ENCODE data around the gene SLC6A16.
"Not testable (repeated sequence)": the region's sequence is repeated elsewhere in the genome, so short reads cannot be mapped to it uniquely, and the experiment has no call there.

The SLC6A16 gene

GRCh38 chr19:49331187-49331586, 6.2 kb upstream of the SLC6A16 start:
- Mint-ChIP-seq H3K27ac (peak overlapping the region; percentile 77), H3K9me3 (peaks cover 9 to 11% of the 10 kb centered on the region in 2 donors), H3K36me3 (peaks cover 20 to 36% of the 10 kb centered on the region in 2 donors), H3K4me3 (peak overlapping the region; percentile 35 to 37), H3K4me1 (peaks cover 57 to 91% of the 10 kb centered on the region in 2 donors)
- not testable (repeated sequence) for ATAC-seq (replicated peaks); H3K27me3 Mint-ChIP-seq; DNase-seq

GRCh38 chr19:49328741-49329140, 3.8 kb upstream of the SLC6A16 start:
- Mint-ChIP-seq H3K36me3 (peaks cover 25 to 32% of the 10 kb centered on the region in 2 donors), H3K4me1 (peaks cover 52 to 89% of the 10 kb centered on the region in 2 donors), H3K9me3 (peaks cover 8 to 9% of the 10 kb centered on the region in 2 donors), H3K27me3 (no peaks in the 10 kb centered on the region), H3K4me3 (peak overlapping the region; percentile 31 to 37), H3K27ac (peak overlapping the region; percentile 86)
- no peak for ATAC-seq (replicated peaks)
- DNase-seq: no peak

GRCh38 chr19:49327878-49328544, 3.0 kb upstream of the SLC6A16 start:
- peaks cover 49 to 82% of the 10 kb centered on the region in 2 donors for H3K4me1 Mint-ChIP-seq
- H3K4me3 Mint-ChIP-seq: peak overlapping the region; percentile 20 to 42

GRCh38 chr19:49326165-49326704, 1.2 kb upstream of the SLC6A16 start:
- Mint-ChIP-seq H3K36me3 (peaks cover 26 to 43% of the 10 kb centered on the region in 2 donors), H3K9me3 (peaks cover 11 to 14% of the 10 kb centered on the region in 2 donors), H3K4me1 (peaks cover 39 to 64% of the 10 kb centered on the region in 2 donors), H3K4me3 (peak overlapping the region; percentile 51 to 71), H3K27ac (peak overlapping the region; percentile 94), H3K27me3 (no peaks in the 10 kb centered on the region)
- ATAC-seq (replicated peaks): peak; percentile 74 to 78
- DNase-seq: no peak

More at GRCh38 chr19:49327878-49328544, 3.0 kb upstream of the SLC6A16 start:
- H3K36me3 Mint-ChIP-seq: peaks cover 26 to 36% of the 10 kb centered on the region in 2 donors
- H3K27me3 Mint-ChIP-seq: no peaks in the 10 kb centered on the region
- H3K27ac Mint-ChIP-seq: peak overlapping the region; percentile 86
- H3K9me3 Mint-ChIP-seq: peaks cover 10 to 14% of the 10 kb centered on the region in 2 donors
- ATAC-seq (replicated peaks): peak; percentile 4 to 15
- no peak for DNase-seq

- H3K27ac Mint-ChIP-seq: peak overlapping the region; percentile 94
- peaks cover 26 to 45% of the 10 kb centered on the region in 2 donors for H3K36me3 Mint-ChIP-seq
- peak in 1 of 2 donors; percentile 1 for ATAC-seq (replicated peaks)
- H3K4me1 Mint-ChIP-seq: peaks cover 36 to 59% of the 10 kb centered on the region in 2 donors
- H3K27me3 Mint-ChIP-seq, DNase-seq: not testable (repeated sequence)
- peaks cover 11 to 14% of the 10 kb centered on the region in 2 donors for H3K9me3 Mint-ChIP-seq
- peak overlapping the region; percentile 48 to 71 for H3K4me3 Mint-ChIP-seq
Measured at GRCh38 chr19:49325756-49326155, 765 bp upstream of the SLC6A16 start.

GRCh38 chr19:49318296-49318695, 6.7 kb downstream of the SLC6A16 start:
- peaks cover 9 to 15% of the 10 kb centered on the region in 2 donors for H3K9me3 Mint-ChIP-seq
- no peak for DNase-seq
- ATAC-seq (replicated peaks): no peak

GRCh38 chr19:49316284-49316683, 8.7 kb downstream of the SLC6A16 start:
- peaks cover 17 to 33% of the 10 kb centered on the region in 2 donors for H3K36me3 Mint-ChIP-seq

More at GRCh38 chr19:49318296-49318695, 6.7 kb downstream of the SLC6A16 start:
- Mint-ChIP-seq H3K36me3 (peaks cover 17 to 41% of the 10 kb centered on the region in 2 donors), H3K27ac (no peak overlapping the region), H3K4me1 (peaks cover 10 to 33% of the 10 kb centered on the region in 2 donors), H3K27me3 (no peaks in the 10 kb centered on the region), H3K4me3 (no peak overlapping the region)

GRCh38 chr19:49315111-49315510, 9.9 kb downstream of the SLC6A16 start:
- ATAC-seq (replicated peaks) (no peak), DNase-seq (no peak)
- no peak overlapping the region for H3K4me3 Mint-ChIP-seq
- H3K9me3 Mint-ChIP-seq: peaks cover 7 to 13% of the 10 kb centered on the region in 2 donors
- no peaks in the 10 kb centered on the region for H3K27me3 Mint-ChIP-seq
- H3K36me3 Mint-ChIP-seq: peaks cover 24 to 36% of the 10 kb centered on the region in 2 donors
- H3K4me1 Mint-ChIP-seq: peaks cover 26 to 55% of the 10 kb centered on the region in 2 donors
- no peak overlapping the region for H3K27ac Mint-ChIP-seq

More at GRCh38 chr19:49316284-49316683, 8.7 kb downstream of the SLC6A16 start:
- H3K4me1 Mint-ChIP-seq: peaks cover 14 to 44% of the 10 kb centered on the region in 2 donors
- H3K9me3 Mint-ChIP-seq: peaks cover 7 to 13% of the 10 kb centered on the region in 2 donors
- H3K27ac Mint-ChIP-seq: no peak overlapping the region
- DNase-seq: no peak
- no peak for ATAC-seq (replicated peaks)
- no peak overlapping the region for H3K4me3 Mint-ChIP-seq
- no peaks in the 10 kb centered on the region for H3K27me3 Mint-ChIP-seq

GRCh38 chr19:49309087-49309486, 15.9 kb downstream of the SLC6A16 start:
- ATAC-seq (replicated peaks) (no peak), DNase-seq (no peak)
- Mint-ChIP-seq H3K27ac (peak overlapping the region; percentile 52), H3K9me3 (no peaks in the 10 kb centered on the region), H3K27me3 (no peaks in the 10 kb centered on the region), H3K4me1 (peaks cover 24 to 45% of the 10 kb centered on the region in 2 donors), H3K4me3 (no peak overlapping the region), H3K36me3 (peaks cover 14 to 21% of the 10 kb centered on the region in 2 donors)

- not testable (repeated sequence) for H3K4me3 Mint-ChIP-seq, H3K27me3 Mint-ChIP-seq, H3K27ac Mint-ChIP-seq, H3K9me3 Mint-ChIP-seq, DNase-seq
- H3K36me3 Mint-ChIP-seq: peaks cover 17 to 32% of the 10 kb centered on the region in 2 donors
- peaks cover 29 to 46% of the 10 kb centered on the region in 2 donors for H3K4me1 Mint-ChIP-seq
- ATAC-seq (replicated peaks): peak; percentile 62 to 71
Measured at GRCh38 chr19:49306734-49307133, 18.3 kb downstream of the SLC6A16 start.

DNA sequence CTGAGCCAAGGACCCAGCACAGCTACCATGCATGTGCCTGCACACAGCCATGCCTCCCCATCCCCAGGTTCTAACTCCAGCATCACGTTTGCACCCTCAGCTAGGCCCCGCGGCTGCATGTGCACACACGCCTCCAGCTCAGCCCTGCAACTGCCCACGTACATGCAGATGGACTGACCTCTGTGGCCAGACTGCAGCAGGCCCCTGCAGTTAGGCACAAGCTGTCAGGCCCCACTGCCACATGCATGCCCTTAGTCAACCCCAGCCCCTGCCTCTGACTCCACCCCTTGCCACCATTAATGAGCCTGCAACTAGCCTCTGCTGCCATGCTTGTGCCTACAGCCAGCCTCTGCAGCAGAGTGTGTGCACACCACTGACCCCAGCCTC, 23.1 kb downstream of the SLC6A16 start:
- Mint-ChIP-seq H3K36me3 (peaks cover 2 to 11% of the 10 kb centered on the region in 2 donors), H3K4me3 (no peak overlapping the region), H3K4me1 (peaks cover 14 to 27% of the 10 kb centered on the region in 2 donors), H3K9me3 (peaks cover 2 to 7% of the 10 kb centered on the region in 2 donors), H3K27me3 (no peaks in the 10 kb centered on the region), H3K27ac (no peak overlapping the region)
- ATAC-seq (replicated peaks) (no peak), DNase-seq (no peak)

GRCh38 chr19:49301165-49301865, 23.7 kb downstream of the SLC6A16 start:
- Mint-ChIP-seq H3K36me3 (peaks cover 2 to 11% of the 10 kb centered on the region in 2 donors), H3K9me3 (peaks cover 2 to 7% of the 10 kb centered on the region in 2 donors), H3K4me1 (peaks cover 14 to 27% of the 10 kb centered on the region in 2 donors), H3K4me3 (peak overlapping the region; percentile 81 to 82), H3K27ac (peak overlapping the region; percentile 2), H3K27me3 (no peaks in the 10 kb centered on the region)
- ATAC-seq (replicated peaks): peak; percentile 100
- peak; percentile 76 for DNase-seq

DNA sequence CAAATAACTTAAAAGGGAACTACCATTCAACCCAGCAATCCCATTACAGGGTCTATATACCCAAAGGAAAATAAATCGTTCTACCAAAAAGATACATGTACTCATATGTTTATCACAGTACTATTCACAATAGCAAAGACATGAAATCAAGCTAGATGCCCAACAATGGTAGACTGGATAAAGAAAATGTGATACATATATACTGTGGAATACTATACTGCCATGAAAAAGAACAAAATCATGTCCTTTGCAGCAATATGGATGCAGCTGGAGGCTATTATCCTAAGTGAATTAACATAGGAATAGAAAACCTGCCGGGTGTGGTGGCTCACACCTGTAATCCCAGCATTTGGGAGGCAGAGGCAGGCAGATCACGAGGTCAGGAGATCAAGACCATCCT, 26.3 kb downstream of the SLC6A16 start:
- not testable (repeated sequence) for H3K9me3 Mint-ChIP-seq; H3K36me3 Mint-ChIP-seq; DNase-seq; ATAC-seq (replicated peaks); H3K27ac Mint-ChIP-seq; H3K4me3 Mint-ChIP-seq; H3K27me3 Mint-ChIP-seq
- H3K4me1 Mint-ChIP-seq: peaks cover 14 to 23% of the 10 kb centered on the region in 2 donors

- no peak overlapping the region for H3K27ac Mint-ChIP-seq
- no peak for ATAC-seq (replicated peaks)
Measured at GRCh38 chr19:49297403-49297802, 27.6 kb downstream of the SLC6A16 start.

More at GRCh38 chr19:49297403-49297802, 27.6 kb downstream of the SLC6A16 start:
- H3K9me3 Mint-ChIP-seq: peaks cover 0 to 1% of the 10 kb centered on the region in 2 donors
- H3K4me1 Mint-ChIP-seq: peaks cover 12 to 20% of the 10 kb centered on the region in 2 donors
- peaks cover 0 to under 1% of the 10 kb centered on the region in 2 donors for H3K36me3 Mint-ChIP-seq
- no peaks in the 10 kb centered on the region for H3K27me3 Mint-ChIP-seq
- no peak for DNase-seq
- H3K4me3 Mint-ChIP-seq: no peak overlapping the region

Measured in stimulated activated naive B cell treated with anti-CD40 and anti-IgM and Interleukin-4, amounts not matched to agents 10 μg/mL and 1 μg/mL and 100 μg/mL, for 72 hours (primary cell).